Suppressor macrophage (primary cell): Measurements from ENCODE around the gene FAF1.
"Not testable (repeated sequence)": the region's sequence is repeated elsewhere in the genome, so short reads cannot be mapped to it uniquely, and the experiment has no call there.

Source experiments
- DNase-seq, 4 experiments: peaks; one replicate each; pipeline ENCODE4 v3.0.0-alpha.2; 2020 to 2022

Gene FAF1

GRCh38 chr1:50531601-50532000 is 428.5 kb downstream of the FAF1 start:
- DNase-seq, result no peak

- DNase-seq, result no peak
Measured at GRCh38 chr1:50531027-50531426, 429.0 kb downstream of the FAF1 start.

GRCh38 chr1:50529510-50529909 is 430.6 kb downstream of the FAF1 start:
- no peak for DNase-seq

- not testable (repeated sequence) for DNase-seq
Measured at GRCh38 chr1:50527987-50528320, 432.1 kb downstream of the FAF1 start.

GRCh38 chr1:50527249-50527986 is 432.6 kb downstream of the FAF1 start:
- DNase-seq, result no peak

- no peak for DNase-seq
Measured at GRCh38 chr1:50526431-50526830, 433.6 kb downstream of the FAF1 start.

- DNase-seq, result no peak
Measured at GRCh38 chr1:50523548-50523947, 436.5 kb downstream of the FAF1 start.

- DNase-seq, result peak in 2 of 4 experiments; percentile 10 to 11
Measured at GRCh38 chr1:50522691-50523342, 437.2 kb downstream of the FAF1 start.

- DNase-seq, result no peak
Measured at GRCh38 chr1:50521703-50522102, 438.4 kb downstream of the FAF1 start.

- DNase-seq, result peak in 1 of 4 experiments; percentile 3
Measured at GRCh38 chr1:50517488-50517887, 442.6 kb downstream of the FAF1 start.

- no peak for DNase-seq
Measured at GRCh38 chr1:50516056-50516455, 444.0 kb downstream of the FAF1 start.

- peak; percentile 3 to 75 (median 39) for DNase-seq
Measured at GRCh38 chr1:50508040-50508586, 452.0 kb downstream of the FAF1 start.

GRCh38 chr1:50505427-50505826 is 454.6 kb downstream of the FAF1 start:
- no peak for DNase-seq

GRCh38 chr1:50503515-50503914 is 456.6 kb downstream of the FAF1 start:
- DNase-seq, result no peak

- DNase-seq, result peak in 1 of 4 experiments; percentile 3
Measured at GRCh38 chr1:50502147-50502546, 457.9 kb downstream of the FAF1 start.

- DNase-seq, result no peak
Measured at GRCh38 chr1:50497007-50497406, 463.1 kb downstream of the FAF1 start.

GRCh38 chr1:50493710-50494109 is 466.4 kb downstream of the FAF1 start:
- no peak for DNase-seq

- DNase-seq, result no peak
Measured at GRCh38 chr1:50492142-50492541, 467.9 kb downstream of the FAF1 start.

- DNase-seq, result no peak
Measured at GRCh38 chr1:50491142-50491541, 468.9 kb downstream of the FAF1 start.

GRCh38 chr1:50490640-50491039 is 469.4 kb downstream of the FAF1 start:
- no peak for DNase-seq

GRCh38 chr1:50488876-50489275 is 471.2 kb downstream of the FAF1 start:
- no peak for DNase-seq

GRCh38 chr1:50488356-50488755 is 471.7 kb downstream of the FAF1 start:
- no peak for DNase-seq

GRCh38 chr1:50487725-50488124 is 472.3 kb downstream of the FAF1 start:
- no peak for DNase-seq

GRCh38 chr1:50481142-50481736 is 478.8 kb downstream of the FAF1 start:
- DNase-seq, result no peak
